C4-2B (cell line): ENCODE results near the gene ABHD4.

ENCODE experiments used
- CTCF ChIP-seq: fragments of 450-650 bp; conservative IDR thresholded peaks from 2 replicates; pipeline ENCODE4 v1.5.1; 2017; ENCODE audit warnings: mild to moderate bottlenecking
- ZFX ChIP-seq: fragments of 450-650 bp; IDR thresholded peaks from 2 replicates; pipeline ENCODE4 v1.6.1; 2017

GRCh38 chr14:22559041-22559440 lies 39.1 kb upstream of the ABHD4 start:
- no peak for TF ChIP-seq CTCF
- TF ChIP-seq ZFX: no peak
